Stimulated activated CD4-positive, alpha-beta T cell treated with anti-CD3 and anti-CD28 coated beads, Interleukin-15, amount 100 ng/mL, for 24 hours (primary cell): ENCODE results near the gene PDCD6IP.
"Not testable (repeated sequence)": the region's sequence is repeated elsewhere in the genome, so short reads cannot be mapped to it uniquely, and the experiment has no call there.

Experiments
- DNase-seq: peaks from one replicate; pipeline ENCODE4 v3.0.0-alpha.2; 2020

PDCD6IP gene, protein sequence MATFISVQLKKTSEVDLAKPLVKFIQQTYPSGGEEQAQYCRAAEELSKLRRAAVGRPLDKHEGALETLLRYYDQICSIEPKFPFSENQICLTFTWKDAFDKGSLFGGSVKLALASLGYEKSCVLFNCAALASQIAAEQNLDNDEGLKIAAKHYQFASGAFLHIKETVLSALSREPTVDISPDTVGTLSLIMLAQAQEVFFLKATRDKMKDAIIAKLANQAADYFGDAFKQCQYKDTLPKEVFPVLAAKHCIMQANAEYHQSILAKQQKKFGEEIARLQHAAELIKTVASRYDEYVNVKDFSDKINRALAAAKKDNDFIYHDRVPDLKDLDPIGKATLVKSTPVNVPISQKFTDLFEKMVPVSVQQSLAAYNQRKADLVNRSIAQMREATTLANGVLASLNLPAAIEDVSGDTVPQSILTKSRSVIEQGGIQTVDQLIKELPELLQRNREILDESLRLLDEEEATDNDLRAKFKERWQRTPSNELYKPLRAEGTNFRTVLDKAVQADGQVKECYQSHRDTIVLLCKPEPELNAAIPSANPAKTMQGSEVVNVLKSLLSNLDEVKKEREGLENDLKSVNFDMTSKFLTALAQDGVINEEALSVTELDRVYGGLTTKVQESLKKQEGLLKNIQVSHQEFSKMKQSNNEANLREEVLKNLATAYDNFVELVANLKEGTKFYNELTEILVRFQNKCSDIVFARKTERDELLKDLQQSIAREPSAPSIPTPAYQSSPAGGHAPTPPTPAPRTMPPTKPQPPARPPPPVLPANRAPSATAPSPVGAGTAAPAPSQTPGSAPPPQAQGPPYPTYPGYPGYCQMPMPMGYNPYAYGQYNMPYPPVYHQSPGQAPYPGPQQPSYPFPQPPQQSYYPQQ

DNA sequence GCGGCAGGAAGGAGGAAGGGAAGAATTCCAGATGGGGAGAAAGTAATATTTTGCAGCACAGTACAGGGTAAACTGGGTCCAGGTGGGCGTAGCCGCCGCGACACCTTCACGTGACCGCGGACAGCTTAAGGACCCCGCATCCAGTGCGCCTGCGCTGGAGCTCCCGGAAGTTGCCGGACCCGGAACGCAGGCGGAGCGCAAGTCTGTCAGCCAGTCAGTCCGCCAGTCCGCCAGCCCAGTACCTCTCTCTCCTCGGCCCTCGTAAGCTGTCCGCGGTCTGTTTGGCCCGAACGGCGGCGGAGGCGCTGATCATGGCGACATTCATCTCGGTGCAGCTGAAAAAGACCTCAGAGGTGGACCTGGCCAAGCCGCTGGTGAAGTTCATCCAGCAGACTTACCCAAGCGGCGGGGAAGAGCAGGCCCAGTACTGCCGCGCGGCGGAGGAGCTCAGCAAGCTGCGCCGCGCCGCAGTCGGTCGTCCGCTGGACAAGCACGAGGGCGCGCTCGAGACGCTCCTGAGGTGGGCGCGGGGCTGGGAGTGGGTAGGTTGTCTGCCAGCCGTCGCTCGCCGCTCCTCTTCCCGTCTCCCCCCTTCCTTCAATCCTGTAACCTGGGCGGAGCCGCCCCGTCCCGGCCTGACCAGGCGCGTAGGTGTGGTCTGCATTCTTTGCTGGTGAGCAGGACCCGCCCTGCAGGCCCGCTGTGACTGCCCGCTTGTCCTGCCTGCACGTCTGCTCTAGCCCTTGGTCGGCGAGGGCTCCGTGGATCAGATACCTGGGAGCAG is at the start of gene PDCD6IP:
TSS of gene PDCD6IP (plus strand) at position 213 of the 784 bp plus-strand sequence. CDS start at position 312, 99 bp downstream.
- peak; percentile 93 for DNase-seq

DNA sequence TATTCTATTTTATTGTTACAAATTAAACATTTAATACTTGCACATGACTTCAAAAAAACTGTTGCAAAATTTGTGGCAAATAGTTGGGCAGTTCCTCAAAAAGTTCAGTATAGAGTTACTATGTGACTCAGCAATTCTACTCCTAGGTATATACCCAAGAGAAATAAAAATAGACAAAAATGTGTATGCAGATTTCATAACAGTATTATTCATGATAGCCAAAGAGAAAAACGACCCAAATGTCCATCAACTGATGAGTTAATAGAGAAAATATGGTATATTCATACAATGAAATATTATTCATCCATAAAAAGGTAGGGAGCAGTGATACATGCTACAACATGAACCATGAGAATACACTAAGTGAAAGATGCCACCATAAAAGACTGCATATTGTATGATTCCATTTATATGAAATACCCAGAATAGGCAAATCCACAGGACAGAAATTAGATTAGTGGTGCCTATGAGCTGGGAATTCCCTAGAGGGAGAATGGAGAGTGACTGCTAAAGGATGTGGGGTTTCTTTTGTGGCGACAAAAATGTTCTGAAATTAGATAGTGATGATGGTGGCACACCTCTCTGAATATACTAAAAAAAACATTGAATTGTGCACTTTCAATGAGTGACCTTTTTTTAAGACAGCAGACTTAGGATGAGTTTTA is 48.8 kb upstream of the PDCD6IP start:
- DNase-seq = no peak

DNA sequence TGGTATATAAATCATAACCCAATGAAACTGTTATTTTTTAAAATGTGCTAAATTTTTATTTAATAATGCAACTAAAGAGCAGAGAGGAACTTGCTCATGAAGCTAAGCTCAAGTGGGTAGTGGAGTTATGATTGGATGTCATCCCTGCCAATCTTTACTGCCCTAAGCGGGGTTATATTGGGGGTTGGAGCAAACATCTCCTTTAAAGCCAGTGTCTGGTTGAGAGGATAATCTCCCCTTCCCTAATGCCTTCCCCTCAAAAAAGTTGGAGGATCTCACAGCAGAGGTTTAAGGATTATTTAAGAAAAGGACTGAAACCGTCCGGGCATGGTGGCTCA is 48.2 kb upstream of the PDCD6IP start:
- no peak for DNase-seq

DNA sequence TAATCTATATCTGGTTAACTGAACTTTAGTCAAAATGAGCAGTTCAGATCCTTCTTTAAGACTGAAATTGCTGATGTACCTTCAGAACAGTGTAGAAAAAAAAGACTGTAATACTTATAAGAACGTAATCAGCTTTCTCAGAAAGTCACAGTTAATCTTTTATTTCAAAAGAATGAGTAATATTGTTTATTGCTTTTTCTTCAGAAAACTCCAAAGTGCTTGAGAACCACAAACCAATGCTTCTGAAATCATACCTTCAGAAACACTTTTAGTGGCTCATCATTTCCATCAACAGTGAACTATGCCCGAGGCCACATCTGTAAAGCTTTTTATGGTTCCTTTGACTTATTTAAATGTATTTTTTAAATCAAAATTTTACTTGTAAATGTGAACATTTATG is 47.1 kb upstream of the PDCD6IP start:
- no peak for DNase-seq

DNA sequence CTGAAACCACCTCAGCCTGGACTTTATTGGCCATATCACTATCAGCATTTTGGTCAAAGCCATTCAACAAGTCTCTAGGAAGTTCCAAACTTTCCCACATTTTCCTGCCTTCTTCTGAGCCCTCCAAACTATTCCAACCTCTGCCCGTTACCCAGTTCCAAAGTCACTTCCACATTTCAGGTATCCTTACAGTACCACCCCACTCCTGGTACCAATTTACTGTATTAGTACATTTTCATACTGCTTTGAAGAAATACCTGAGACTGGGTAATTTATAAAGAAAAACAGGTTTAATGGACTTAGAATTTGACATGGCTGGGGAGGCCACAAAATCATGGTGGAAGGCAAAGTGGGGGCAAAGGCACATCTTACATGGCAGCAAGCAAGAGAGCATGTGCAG is 44.0 kb upstream of the PDCD6IP start:
- DNase-seq = not testable (repeated sequence)

DNA sequence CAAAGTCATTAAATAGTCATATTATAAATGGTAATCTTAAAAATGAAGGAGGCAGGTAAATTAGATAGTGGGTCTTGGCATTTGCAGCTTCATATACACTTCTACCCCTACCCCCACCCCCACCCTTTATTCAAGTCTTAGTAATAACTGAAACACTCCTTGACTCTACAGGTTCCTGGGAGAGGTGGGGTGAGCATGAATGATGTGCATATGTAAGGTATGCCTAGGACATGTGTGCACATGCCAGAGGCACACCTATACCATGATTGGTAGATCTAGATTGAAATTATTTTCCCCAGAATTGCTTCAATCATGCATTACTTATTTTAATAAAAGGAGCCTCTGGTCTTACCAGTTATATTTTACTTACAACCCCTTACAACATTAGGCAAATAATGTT is 40.1 kb upstream of the PDCD6IP start:
- DNase-seq = no peak

DNA sequence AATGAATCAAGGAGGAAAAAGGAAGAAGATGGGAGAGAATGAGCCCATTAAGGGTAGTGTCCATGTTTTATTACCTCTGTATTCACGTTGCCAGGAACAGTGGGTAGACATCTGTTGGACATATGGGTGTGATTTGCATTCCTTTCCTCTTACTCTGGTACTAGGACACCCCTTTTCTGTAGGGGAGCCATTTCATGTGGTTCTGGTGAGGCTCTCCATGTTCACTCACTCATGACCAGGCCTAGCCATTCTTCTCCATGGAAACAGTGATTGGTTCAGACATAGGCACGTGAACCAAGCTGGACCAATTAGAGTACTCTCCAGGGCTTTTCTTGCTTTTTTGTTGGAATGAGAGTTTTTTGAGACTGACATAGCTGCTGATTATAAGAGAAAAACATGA is 39.6 kb upstream of the PDCD6IP start:
- DNase-seq = no peak

DNA sequence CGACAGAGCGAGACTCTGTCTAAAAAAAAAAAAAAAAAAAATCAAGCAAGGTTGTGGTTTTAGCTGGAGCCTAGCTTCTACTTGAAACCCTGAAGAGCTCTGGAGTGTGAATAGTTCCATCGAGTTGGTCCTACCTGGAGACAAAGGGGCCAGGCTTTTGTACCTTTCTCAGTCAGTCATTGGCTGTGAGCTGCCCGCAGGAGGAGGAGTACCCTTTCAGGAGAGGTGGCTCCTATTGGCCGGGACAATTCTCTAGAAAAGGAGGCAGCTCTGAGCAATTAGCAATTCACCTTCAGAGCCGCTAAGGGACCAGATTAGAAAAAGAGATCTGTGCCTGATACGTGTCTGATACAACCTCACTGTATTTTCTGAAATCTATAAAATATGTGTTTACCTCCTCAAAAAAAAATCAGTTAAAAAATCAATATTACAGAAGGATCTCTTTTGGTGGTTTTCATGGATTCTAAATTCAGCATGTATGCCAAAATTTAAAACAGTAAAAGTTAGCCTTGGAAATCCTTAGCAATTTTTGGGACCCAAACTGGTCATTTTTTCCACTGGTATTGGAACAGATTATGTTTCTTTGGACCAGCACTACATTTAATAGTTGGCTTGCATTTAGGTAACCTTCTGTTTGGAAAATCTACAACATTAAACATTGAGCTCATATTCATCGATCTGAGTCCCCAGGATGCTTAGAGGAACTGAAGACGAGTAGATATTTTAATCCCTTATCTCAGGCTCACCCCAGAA is 29.7 kb upstream of the PDCD6IP start:
- no peak for DNase-seq

DNA sequence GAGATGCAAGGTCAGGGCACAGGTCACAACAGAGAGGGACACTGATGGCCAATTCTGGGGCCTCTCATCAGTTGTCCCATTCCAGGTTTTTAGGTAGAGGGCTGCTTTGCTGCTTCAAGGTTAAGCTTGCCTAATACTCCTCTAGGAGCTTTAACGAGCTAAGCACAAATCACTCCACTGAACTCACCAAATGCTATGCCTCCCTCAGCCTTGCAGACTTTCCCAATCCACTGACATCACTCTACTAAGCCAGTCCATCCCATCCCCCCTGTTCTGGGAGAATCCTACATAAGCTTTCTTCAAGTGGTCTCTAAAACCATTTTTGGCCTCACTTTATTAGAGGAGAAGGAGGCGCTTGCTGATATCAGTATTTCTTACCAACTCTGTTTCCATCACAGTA is 24.8 kb upstream of the PDCD6IP start:
- DNase-seq = no peak

DNA sequence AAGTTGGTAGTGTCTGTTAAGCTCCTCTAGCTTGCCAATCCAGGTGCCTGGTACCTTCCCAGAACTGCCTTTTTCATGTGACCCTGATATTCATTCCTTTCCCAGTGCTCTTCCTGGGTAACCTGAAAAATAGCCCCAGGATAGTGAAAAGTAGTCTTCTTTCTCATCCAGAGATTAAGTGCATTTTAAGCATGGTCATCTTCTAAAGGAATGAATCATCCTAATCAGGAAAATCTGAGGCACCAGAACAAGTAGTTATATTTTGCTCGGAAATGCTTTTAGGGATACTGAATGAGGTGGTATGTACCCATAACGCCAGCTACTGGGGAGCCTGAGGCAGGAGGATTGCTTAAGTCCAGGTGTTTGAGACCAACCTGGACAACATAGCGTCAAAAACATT is 23.1 kb upstream of the PDCD6IP start:
- DNase-seq = no peak

DNA sequence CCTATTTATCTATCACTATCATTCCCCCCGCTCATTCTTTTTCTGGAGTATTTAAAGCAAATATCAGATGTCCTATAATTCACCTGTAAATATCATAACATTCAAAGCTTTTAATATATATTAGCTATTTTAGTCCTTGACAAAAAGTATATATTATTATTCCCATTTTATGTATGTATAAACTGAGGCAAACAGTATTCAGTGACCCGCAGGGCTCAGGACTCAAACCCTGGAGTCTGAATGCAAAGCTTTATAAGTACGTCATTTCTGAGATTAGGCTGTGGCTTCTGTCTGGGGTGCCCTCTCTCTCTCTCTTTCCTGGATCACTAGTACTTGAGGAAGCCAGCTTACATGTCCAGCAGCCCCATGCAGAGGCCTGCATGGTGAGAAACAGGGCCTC is 20.4 kb upstream of the PDCD6IP start:
- DNase-seq = no peak

DNA sequence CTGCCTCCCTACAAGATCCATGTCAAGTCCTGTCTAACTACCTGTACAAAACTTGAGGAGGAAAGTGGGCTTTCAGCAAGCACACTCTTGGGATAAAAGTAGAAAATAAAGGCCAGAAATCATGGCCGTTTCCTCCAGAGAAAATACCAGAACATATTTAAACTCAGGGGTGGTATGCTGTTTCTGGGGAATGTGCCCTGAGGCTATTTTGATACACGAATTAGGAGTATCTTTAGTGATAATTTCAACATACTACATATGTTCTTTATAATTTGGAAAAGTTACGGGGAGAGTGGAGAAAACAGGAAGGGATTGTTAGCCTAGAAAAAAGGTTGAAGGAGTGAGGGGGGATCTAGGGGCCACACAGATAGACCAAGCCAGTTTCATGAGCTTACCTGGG is 18.7 kb upstream of the PDCD6IP start:
- no peak for DNase-seq

DNA sequence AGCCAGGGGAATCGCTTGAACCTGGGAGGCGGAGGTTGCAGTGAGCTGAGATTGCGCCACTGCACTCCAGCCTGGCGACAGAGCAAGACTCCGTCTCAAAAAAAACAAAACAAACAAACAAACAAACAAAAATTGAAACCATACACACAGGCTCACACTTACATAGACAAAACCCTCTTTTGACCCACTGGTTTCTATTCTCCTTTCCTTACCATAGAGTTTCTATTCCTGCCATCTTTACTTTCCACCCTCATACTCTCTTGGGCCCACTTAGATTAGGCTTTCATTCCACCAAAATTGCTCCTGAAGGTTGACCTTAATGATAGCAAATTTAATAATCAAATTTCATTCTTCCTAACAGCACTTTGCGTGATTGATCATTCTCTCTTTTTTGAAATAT is 17.0 kb upstream of the PDCD6IP start:
- not testable (repeated sequence) for DNase-seq

DNA sequence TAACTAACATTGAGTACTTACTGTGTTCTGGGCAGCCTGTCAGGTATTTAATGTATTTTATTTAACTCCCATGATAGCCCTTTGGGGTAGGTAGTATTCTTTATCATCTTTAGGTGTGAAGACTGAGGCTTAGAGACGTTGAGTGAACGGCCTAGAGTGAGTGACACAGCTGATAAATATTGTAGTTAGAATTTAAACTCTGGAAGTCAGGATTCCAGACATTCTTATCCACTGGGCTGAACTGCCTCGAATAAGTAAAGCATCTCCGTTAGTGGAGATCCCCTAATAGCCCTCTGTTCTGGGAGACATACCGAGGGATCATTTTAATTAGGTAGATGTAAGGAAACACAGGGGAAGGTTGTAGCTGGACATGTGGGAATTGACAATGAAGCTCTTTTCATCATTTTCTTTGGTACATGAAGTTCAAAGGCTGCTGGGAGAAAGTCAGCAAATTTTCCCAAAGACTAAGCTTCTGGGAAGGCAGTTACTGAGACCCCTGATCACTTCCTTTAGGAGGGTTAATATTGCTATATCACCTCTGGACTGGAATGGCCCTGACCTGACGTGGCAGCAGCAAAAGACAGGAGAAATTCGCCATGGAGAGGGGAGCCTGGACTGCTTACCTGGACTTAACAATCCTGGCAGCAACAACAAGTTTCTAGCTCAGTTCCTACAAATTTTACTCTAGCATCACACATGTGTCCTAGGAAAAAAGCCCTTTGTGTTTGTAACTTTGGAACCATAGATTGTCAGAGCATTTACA is 11.7 kb upstream of the PDCD6IP start:
- DNase-seq = no peak

DNA sequence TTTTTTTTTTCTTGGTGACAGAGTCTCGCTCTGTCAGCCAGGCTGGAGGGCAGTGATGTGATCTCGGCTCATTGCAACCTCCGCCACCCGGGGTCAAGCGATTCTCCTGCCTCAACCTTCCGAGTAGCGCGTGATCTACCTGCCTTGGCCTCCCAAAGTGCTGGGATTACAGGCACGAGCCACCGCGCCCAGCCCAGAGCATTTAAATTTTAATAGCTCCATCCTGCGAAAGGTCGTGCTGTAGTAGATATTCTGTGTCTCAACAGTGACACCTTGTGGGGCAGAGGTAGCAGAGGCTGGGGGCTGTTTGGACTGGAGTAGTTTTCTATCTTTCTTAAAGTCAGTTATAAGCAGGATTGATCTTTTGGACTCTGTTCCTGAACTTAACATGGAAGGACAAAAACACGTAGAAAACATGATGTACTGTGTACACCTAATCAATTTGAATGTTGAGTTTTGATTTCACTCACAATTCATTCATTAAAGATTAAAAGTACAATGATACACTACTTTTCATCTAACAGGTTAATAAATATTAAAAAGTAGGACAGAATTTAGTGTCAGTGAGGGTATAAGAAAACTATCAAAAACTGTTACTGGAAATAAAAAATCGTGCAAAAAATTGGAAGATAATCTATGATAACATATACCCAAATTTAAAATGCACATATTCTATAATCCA is 11.0 kb upstream of the PDCD6IP start:
- peak; percentile 62 for DNase-seq

DNA sequence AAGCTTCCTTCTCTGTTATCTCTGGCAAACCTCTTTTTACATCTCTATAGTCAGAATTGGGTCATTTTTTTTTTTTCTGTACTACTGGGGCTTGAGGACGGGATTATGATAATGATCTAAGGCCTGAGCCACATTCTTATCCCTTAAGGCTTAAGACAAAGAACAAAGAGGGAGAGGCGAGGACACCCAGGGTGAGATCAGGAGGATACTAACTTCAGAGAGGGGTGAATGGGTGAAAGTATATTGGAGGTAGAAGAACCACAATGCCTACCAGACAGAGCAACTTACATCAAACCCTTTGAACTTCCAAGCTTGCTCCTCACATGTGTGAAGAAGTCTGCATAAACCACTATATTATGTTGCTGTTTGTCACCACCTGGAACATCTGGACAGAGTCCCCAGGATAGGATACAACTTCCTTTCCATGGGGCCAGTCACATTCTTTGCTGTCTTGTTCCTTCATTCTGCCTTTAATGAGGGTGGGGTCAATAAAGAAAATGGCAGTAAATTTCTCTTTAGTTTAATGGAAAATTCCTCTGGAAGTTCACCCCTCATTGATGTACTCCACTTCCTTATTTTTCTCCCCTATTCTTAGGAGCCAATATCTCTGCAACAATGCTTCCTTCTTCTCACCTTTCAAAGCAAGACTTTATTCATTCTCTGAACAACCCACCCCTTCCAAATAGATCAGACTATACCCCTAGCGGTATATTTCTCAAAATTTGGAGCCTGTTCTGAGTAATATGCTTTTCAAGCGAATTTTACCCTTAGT is 9.1 kb upstream of the PDCD6IP start:
- DNase-seq = no peak

DNA sequence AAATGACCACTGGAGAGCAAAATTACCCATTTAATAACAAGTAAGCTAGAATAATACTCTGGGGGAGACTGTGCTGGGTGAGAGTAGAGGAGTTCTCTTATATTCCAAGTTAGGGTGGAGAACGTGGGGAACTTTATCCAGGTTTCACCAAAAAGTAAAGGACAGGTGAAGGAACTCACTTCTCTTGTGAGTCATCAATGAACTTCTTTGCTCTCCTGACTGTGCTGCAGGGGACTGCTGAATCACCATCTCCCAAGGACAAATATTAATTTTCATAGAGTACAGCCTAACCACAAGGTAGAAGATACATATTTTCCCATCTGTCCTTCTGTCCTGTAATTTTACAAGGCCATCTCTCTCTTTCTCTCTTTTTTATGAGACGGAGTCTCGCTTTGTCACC is 8.3 kb upstream of the PDCD6IP start:
- no peak for DNase-seq

DNA sequence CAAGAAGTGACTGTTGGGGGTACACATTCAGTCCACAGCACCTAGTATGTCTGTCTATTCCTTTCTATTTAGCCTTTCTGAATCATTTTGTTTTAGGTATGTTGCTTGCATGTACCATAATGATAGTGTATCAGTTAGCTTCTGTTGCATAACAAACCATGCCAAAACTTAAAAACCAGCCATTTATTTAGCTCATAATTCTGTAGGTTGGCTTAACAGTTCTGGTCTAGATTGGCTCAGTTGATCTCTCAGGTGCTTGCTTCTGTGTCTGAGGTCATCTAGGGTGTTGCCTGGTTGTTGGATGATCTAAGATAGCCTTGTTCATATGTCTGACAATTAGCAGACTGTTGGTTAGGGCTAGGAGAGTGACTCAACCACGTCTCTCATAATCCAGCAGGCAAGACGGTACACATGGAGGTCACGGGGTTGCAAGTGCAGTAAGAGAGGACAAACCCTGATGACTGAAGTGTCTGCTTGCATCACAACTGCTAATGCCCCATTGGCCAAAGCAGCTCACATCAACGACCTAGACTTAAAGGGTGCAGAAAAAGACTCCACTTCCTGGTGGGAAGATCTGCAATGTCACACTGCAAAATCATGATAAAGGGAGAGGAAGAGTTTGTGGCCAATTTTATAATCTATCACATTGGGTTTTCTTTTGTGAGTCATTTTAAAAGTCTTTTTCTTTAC is 6.8 kb upstream of the PDCD6IP start:
- peak; percentile 12 for DNase-seq
